ENCODE measurements around the gene ATG4B. TPM values are rescaled to one million over a fixed set of nuclear protein-coding genes. Genes with fewer than 3 reads are reported as not detected.
A peak's percentile ranks its signal among the peaks of the same experiment; 100 is the strongest.

Gene ATG4B
- total RNA-seq, 1 donor from 2014 or later, result 101 TPM

- Mint-ChIP-seq H3K9me3 (no peaks in the 10 kb centered on the region), H3K36me3 (ENCODE audit: low read depth) (peaks cover 8% of the 10 kb centered on the region), H3K4me1 (peaks cover 48% of the 10 kb centered on the region), H3K27ac (no peak overlapping the region), H3K27me3 (no peaks in the 10 kb centered on the region), H3K4me3 (peak overlapping the region; percentile 91)
- ATAC-seq (ENCODE audit: low read depth) (no peak), DNase-seq (no peak)
- ChIA-PET POLR2A (no interaction called here), CTCF (no interaction called here)
- TF ChIP-seq CTCF (IDR thresholded peaks at IDR 0.05), result no peak
- intact Hi-C loops (cut with micrococcal nuclease), result no loop called here
Observed at GRCh38 chr2:241639385-241639784, 1.9 kb downstream of the ATG4B start.

GRCh38 chr2:241640165-241640795 is 2.8 kb downstream of the ATG4B start:
- ATAC-seq (ENCODE audit: low read depth), result no peak
- ChIA-PET CTCF (no interaction called here), POLR2A (no interaction called here)
- Mint-ChIP-seq H3K4me3 (no peak overlapping the region), H3K9me3 (no peaks in the 10 kb centered on the region), H3K27ac (no peak overlapping the region), H3K4me1 (peaks cover 48% of the 10 kb centered on the region), H3K36me3 (ENCODE audit: low read depth) (peaks cover 11% of the 10 kb centered on the region), H3K27me3 (no peaks in the 10 kb centered on the region)
- no peak for DNase-seq
- TF ChIP-seq CTCF (IDR thresholded peaks at IDR 0.05), result no peak
- intact Hi-C loops (cut with micrococcal nuclease), result no loop called here

GRCh38 chr2:241641631-241642030 is 4.1 kb downstream of the ATG4B start:
- ATAC-seq (ENCODE audit: low read depth) (no peak), DNase-seq (no peak)
- TF ChIP-seq CTCF (IDR thresholded peaks at IDR 0.05), result no peak
- intact Hi-C loops (cut with micrococcal nuclease), result no loop called here
- CTCF ChIA-PET, result no interaction called here
- Mint-ChIP-seq H3K4me1 (peaks cover 42% of the 10 kb centered on the region), H3K27ac (no peak overlapping the region), H3K27me3 (no peaks in the 10 kb centered on the region), H3K9me3 (no peaks in the 10 kb centered on the region), H3K4me3 (no peak overlapping the region), H3K36me3 (ENCODE audit: low read depth) (peaks cover 17% of the 10 kb centered on the region)
- POLR2A ChIA-PET, result interaction anchor here (0.8 to 1.5 kb wide), 2 partner anchors 18 to 60 kb away, joined by 3 read pairs; partner anchors contain the start of gene ING5

GRCh38 chr2:241645056-241645914 is 7.8 kb downstream of the ATG4B start:
- H3K27me3 Mint-ChIP-seq, result no peaks in the 10 kb centered on the region
- no peak overlapping the region for H3K27ac Mint-ChIP-seq
- H3K4me3 Mint-ChIP-seq, result no peak overlapping the region
- H3K4me1 Mint-ChIP-seq, result peaks cover 19% of the 10 kb centered on the region
- ChIA-PET POLR2A (no interaction called here), CTCF (no interaction called here)
- no peak for TF ChIP-seq CTCF (IDR thresholded peaks at IDR 0.05)
- no peaks in the 10 kb centered on the region for H3K9me3 Mint-ChIP-seq
- intact Hi-C loops (cut with micrococcal nuclease), result no loop called here
- H3K36me3 Mint-ChIP-seq (ENCODE audit: low read depth), result peaks cover 13% of the 10 kb centered on the region
- DNase-seq, result no peak
- no peak for ATAC-seq (ENCODE audit: low read depth)

GRCh38 chr2:241645915-241646645 is 8.6 kb downstream of the ATG4B start:
- ChIA-PET POLR2A (no interaction called here), CTCF (no interaction called here)
- Mint-ChIP-seq H3K9me3 (no peaks in the 10 kb centered on the region), H3K27ac (no peak overlapping the region), H3K27me3 (no peaks in the 10 kb centered on the region), H3K36me3 (ENCODE audit: low read depth) (peaks cover 19% of the 10 kb centered on the region), H3K4me1 (peaks cover 11% of the 10 kb centered on the region), H3K4me3 (no peak overlapping the region)
- no peak for TF ChIP-seq CTCF (IDR thresholded peaks at IDR 0.05)
- intact Hi-C loops (cut with micrococcal nuclease), result no loop called here
- ATAC-seq (ENCODE audit: low read depth) (no peak), DNase-seq (no peak)
